ENCODE measurements around the gene ZNF516.

Gene ZNF516

DNA sequence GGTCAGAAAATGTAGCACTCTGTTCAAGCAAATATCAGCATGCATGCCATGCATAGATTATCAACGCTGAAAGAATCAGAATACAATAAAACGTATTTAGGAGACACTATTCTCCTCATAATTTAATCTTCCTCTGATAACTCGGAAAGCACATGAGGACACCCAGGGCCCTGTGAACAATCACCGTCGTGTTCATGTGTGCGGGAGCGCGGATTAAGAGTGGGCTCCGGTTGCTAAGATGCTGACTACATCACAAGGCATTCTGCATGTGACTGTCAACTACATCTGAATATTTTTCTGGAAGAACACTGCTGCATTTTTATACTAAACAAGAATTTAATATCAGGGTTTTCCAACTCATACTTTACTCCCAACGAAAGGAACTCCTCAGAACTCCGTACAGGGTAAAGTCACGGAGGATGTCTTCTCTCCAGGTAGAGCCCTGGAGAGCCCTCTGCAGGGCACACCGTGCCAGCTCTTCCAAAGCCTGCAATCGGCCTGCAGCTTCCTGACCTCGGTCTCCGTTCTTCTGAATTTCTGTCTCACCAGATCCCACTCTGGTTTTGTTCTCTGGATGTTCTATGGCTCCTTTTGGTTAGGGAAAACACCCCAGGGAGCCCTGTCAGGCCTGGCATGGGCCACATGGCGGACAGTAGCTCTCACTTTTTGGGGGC is 59.6 kb downstream of the ZNF516 start:
- no peak for DNase-seq

DNA sequence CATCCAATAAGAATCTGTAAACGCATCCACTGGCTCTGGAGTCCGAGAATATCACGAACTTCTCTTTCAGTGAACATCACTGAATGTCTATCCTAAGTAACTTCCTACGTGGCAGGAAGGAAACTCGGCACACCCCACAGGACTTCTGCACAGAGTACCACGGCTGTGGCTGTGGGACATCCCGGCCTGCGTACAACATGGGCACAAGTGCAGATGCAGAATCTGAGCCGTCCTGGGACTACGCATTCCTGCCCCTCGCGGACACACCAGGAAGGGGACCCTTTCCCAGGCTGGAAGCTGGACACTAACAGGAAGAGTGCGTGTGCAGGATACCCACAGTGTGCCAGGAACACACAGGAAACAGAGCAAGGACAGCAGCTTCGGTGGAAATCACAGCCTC is 60.6 kb downstream of the ZNF516 start:
- DNase-seq = no peak

DNA sequence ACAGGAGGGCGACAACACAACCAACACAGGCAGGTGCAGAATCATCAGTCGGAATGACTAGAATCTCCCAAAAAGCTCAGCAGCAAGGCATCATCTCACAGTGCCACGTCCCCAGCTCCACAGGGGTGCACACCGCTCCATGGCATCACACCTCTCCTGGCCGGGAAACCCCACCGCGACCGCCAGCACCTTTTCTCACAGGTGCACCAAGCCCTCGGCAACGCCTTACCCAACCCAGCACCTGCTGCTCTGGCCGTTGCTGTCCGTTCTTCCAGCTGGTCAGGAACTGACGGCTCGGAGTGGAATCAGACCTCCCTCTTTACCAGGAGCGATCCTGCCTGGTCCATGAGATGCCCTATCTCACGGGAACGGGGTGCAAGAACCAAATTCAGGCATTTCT is 61.3 kb downstream of the ZNF516 start:
- DNase-seq = no peak

DNA sequence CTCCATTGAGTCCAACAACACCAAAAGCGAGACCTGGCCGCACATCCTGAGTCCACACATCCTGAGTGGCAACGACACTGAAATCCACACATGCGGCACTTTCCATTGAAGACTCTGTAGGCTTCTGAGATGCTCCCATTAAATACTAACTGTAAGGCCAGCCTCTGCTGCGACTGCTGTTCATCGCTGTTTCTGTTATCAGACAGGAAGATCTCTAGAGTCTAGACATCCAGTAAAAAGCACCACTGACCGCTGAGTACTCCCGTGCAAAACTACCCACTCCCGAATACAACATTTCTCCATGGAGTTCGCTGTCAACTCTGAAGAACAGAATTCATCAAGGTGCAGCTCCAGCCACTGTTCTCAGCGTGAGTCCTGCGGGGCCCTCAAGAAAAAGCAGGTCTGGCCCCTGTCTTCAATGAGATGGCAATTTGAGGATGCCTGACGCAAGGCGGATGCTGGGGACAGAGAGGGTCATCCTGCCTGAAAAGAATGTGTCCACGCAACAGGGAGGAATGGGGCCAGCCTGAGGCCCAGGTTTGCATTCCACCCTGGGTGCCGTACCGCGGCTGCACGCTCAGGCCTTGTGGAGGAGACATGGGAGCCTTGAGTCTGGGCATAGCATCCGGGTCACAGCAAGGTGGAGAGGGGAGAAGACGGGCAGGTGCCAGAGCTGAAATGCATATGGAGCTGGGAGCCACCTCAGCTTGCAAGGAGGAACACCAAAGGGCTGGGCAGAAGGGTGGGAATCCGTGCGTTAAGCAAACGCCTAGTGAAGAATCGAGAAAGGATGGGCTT is 61.9 kb downstream of the ZNF516 start:
- DNase-seq = no peak

DNA sequence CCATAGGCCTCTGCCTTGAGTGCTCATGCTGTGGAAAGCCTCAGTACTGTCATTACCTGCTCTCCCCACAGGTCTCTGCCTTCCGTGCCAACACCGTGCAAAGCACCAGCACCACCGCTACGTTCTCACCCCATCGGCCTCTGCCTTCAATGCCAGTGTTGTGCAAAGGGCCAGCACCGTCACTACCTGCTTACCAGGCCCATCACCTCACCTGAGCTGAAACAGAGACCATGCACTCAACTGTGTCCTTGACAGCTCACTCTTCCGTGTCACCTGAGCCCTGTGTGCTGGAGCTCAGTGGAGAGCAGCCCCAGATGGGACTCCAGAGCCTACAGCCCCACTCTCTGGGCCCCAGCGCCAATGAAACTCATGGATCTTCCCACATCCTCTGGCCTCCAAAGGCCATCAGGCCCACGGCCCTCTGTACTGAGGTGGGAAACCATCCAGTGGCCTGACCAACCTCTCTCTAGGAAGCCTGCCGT is 62.7 kb downstream of the ZNF516 start:
- DNase-seq = no peak

DNA sequence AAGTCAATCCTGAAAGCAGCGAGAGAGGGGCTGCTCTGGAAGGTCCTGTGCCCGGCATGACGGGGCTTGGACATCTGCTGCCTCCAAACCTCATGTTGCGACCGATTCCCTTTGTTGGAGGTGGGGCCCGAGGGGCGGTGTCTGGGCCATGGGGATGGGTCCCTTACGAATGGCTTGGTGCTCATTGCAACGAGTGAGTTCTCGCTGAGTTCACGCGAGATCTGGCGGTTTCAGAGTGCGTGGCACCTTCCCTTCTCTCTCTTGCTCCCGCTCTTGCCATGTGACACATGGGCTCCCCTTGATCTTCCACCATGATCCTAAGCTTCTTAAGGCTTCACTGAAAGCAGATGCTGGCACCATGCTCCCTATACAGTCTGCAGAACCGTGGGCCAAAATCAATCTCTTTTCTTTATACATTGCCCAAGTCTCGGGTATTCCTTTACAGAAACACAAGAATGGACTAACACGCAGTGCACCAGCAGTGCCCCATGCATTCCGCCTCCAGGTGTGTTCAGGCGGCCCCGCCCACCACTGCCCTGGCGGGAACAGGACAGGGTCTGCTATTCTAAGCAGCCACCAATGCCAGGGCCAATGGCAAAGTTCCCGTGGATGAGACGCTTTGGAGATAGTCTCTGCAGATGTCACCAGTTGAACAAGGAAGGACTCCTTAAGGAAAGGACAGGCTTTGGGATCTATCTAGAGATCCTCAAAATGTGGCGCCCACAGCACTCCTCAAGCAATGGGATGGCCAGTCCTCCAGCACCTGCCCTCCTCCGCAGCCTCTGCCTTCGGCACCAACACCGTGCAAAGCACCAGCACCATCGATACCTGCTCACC is 63.4 kb downstream of the ZNF516 start:
- no peak for DNase-seq

DNA sequence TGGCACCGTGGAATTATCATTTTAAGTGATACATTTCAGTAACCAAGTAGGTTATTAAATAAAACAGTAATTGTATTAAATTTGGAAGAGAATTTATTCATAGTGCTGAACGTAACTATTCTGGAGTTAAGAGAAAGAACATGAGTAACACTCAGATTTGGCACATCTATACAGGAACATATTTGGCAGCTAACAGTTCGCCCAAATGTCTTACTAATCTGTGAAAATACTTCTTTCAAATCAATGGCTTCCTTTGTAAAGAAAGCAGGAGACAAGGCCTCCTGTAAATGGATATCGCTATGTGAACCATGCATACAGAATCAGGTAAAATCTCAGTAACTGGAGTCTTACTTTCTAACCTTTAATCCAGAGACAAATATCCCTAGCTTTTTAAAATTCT is 64.4 kb downstream of the ZNF516 start:
- DNase-seq = no peak

DNA sequence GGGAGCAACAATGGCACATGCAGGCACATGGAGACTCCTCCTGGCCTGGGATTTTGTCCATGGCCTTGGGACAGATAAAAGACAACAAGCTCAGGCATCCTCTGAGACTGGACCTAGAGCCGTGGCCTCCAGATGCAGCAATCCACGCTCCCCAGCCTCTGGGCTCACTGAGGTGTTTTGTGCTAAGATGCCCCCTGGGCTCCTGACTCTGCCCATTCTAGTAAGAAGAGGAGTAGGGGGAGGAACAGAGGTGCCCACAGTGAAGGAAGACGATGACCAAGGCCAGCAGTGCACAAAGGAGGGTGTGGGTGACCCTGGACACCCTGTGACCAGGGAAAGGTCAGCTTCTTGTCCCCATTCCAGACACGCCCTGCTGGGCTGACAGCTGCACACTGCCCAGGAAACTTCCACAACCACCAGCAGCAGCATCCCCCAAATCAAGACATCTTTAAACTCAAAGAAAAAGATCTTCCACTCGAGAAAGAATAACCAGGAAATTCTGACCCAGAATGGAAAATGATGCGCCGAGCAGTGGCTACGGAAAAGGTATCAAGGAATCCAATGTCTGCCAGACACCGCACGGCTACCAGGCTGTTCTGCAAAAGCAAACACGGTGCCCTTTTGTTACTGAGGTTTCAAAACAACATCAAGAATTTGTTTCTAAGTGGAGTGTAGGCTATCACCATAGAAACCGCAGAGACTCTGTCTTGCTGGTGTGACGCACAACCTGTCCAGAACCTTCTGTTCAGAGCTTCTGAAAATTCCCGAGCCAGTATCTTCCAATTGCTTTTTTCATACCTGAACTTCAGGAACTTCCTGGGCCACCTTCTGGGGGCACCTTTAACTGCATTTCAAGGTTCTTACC is 65.5 kb downstream of the ZNF516 start:
- DNase-seq = no peak

DNA sequence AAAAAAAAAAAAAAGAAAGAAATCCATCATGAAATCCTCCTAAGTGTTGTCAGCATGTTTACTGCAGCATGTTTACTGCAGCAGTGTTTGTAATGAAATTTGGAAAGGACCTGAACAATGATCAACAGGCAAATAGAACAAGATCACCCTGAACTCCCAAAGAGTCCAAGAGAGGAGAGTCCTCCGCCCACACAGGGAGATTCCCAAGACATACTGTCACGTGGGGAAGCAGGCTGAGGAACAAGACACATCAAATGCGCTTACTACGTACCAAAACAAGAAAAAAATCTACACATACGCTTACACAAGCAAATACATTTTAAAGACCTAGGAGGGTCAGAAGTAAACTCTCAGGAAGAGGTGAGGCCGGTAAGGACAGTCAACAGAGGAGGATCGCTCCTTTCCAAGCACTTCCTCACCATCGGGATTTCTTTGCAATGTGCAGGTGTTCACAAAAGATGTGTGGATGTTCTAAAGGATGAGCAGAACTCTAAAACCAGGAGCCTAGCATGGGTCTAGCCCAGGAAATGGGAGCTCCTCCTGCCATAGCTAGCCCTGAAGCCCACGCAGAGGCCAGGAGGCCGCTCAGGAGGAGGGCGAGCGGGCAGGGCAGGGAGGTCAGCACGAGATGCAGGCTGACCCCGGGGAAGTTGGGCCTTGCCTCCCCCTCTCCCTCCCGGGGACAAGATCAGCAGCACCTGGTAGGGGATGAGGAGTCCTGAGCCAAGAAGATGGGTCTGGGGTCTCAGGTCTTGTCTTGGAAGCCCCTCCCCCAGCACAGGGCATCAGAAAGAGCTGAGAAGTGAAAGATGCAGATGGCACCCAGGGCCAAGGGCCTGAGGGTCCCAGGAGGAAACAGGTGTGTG is 66.4 kb downstream of the ZNF516 start:
- DNase-seq = no peak

DNA sequence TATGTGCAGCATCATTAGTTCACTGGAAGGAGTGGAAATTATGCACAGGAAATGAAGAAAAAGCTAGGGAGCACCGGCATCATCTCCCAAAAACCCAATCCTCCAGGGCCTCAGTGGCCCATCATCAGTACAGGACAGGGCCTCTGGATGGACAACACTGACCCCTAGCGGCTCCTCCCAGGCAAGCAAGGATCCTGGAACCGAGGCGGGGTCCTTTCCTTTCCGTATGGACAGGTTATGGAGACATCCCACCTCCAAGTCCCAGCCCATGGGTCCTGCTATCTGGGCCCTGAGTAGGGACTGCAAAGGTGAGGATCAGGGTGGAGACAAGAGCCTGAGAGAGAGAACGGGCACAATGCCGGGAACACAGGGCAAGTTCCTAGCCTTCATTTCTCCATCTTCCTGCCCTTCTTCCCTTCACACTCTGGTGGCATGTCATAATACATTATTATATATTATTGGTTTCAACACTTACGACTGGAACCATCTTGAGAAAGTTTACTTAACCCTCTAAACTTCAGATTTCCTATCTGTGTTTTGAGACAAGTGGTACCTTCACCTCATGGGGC is 68.2 kb downstream of the ZNF516 start:
- no peak for DNase-seq

DNA sequence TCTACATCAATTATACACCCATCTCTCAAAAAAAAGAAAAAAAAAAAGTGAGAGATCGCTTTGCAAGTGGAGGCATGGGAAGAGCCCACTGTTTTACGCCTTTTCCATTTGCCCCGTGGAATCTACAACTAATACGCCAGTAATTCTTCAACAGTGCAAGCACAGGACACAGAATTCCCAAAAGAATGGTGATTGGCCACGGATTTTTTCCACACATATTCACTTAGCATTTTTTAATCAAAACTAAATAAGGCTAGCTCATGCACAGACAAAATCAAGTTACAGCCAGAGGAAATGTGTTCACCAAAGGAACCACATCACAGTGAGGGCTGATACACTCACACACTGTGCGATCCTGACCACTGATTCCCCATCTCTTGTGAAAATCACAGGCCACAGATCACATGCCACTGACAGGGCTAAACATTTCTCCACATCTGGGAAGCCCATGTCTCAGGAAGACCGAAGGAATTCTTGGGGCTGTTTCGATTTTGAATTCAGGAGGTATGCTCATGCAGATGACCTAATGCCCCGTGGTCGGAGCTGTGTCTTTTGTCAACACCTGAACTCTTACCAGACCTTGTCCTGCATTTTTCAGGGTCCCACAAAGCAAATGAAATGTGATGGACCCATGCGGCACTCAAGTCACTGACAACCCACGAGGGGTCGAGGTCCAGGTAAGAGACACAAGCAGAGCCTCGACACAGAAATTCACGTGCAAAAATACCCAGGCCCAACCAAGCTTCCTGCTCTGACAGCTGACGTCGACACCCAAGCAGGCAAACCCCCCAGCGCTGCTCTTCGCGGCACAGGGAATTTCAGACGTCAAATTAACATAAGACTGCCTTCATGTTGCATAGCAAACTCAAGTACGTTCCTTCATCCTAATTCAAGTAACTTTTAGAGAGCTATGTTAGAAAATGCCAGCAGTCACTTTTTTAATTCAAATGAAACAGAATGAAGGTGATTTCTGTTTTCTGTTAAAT is 69.6 kb downstream of the ZNF516 start:
- no peak for DNase-seq

DNA sequence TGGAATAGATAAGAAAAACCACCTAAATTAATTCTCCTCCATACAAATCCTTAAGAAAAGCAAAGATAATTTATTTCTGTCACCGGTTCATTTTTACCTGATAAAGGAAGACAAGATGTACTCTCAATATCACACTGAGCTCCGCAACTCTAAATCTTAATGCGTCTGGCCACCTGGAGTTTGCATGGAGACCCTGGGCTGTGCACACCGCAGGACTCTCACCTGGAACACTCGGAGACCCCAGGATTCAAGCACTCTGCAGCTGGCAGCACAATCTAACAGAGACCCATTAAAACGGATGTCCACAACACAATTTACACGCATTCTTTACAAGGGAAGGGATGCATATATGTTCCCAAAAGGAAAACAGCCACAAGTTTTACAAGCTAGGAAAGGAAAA is 72.2 kb downstream of the ZNF516 start:
- no peak for DNase-seq

DNA sequence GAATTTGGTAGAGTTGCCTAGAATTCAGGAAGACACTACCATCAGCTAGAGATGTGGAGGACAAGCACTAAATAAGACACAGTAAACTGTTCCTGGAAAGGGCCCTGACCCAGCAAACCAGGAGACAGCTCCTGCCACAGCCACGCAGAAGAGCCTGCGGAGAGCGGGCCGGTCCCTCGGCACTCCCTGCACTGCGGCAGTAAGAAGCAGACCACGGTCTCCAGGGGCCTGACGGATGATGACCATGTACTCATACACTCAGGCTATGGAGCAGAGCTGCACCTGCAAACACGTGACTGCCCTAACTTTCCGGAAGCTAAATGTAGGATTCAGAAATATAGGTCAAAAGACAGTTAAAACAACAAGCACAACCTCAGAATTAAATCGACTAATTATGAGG is 72.9 kb downstream of the ZNF516 start:
- no peak for DNase-seq

DNA sequence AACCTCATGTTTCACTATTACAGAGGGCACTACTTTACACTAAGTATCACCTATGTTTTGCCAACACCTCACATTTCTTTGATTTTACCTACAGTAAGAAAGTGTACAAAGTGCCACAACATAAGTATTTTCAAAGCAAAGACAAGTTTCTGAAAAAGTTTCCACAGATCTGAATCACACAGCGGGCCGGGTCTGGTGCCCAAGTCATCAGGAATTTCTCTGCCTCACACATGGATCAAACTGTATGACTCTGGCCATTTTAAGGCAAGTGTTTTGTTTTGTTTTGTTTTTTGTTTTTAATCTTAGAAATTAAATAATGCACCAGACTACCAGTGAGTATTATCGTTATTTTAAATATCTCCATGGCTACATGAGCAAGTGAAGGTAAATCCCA is 73.4 kb downstream of the ZNF516 start:
- no peak for DNase-seq

DNA sequence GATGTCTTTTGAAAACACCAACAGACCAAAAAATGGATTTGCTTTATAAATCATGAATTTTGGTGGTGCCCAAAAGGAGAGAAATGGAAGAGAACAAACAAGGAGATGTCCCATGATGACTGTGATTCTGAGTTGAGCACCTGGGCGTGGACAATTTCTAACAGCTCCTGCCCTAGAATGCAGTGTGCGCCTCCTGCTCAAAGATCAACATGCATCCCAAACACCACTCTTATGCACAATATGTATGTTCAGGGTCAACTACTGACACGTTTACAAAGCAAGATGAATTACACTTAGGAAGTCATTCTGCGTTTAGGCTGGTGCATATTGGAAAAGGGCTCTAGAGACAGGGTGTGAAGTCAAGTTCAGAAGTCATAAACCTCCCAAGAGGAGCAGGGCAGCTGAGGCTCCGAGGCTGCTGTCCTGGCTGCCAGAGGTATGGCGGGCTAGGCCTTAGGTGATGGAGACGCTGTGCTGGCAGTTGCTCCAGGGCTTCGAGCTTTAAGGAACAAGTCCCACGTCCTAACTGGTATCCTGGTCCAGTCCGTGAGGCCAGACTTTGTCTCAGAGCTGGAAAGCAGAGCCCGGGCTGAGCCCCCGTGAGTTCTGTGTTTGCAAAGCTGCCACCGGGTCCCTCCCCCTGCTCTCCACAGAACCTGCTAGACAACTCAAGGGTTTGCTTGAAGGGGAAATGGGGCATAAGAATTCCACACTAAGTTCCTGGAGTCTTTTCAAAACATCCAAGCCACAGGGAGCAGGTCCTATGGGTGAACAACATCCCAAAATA is 74.0 kb downstream of the ZNF516 start:
- DNase-seq = no peak

DNA sequence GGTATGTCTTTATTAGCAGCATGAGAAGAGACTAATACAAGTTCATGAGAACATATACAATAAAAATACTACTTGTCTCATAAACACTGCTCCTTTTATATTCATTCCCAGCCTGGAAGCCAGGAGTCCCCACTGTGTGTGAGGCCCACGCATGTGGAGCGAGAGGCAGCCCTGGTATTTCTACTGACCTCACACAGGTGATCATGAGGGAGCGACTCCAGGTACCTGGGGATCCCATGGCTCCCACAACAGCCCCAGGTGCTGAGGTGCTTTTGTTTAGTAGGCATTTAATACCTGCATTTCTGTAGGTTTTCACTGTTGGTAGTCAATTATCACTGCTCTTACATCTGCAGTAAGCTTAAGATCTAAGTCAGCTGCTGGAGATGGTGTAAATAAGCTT is 75.2 kb downstream of the ZNF516 start:
- DNase-seq = no peak

DNA sequence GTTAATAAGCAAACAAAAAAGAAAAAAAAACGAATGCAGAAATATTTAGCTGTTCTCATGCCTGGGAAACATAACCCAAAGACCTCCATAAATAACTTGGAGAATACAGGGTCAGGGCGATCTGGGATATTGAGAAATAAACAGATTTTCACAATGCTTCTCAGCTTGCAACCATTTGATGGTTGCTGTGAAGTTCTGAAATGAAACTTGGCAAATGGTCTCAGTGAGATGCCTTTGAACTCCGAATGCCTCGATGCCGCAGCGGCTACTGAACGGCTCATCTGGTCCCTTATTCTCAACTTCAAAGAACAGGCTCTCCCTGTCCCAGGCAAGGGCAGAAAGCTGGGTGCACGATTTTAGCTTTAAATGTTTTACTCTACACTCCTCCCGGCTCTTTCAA is 78.1 kb downstream of the ZNF516 start:
- DNase-seq = no peak

DNA sequence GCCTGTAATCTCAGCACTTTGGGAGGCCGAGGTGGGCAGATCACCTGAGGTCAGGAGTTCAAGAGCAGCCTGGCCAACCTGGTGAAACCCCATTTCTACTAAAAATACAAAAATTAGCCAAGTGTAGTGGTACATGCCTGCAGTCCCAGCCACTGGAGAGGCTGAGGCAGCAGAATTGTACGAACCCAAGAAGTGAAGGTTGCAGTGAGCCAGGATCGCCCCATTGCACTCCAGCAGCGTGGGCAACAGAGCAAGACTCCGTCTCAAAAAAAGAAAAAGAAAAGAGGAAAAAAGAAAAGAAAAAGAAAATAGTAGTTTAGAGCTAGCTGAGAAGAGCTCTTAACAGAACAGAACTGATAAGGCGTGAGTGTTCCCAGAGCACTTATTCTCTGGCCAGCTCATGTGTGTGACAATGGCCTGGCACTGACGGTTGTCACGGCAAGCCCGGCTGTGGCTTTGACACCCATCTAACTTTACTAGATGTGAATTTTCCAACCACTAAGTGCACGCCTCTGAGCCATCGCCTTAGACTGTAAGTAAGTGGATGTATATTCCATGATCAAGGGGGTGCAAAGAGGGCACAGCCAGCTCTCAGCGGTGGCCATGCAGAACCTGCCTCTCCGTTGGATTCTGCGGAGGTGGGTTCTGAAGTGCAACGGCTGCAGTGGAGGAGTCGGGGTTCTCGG is 80.0 kb downstream of the ZNF516 start:
- DNase-seq = no peak
